ENCODE measurements around the gene LRRC4C.

Gene LRRC4C

DNA sequence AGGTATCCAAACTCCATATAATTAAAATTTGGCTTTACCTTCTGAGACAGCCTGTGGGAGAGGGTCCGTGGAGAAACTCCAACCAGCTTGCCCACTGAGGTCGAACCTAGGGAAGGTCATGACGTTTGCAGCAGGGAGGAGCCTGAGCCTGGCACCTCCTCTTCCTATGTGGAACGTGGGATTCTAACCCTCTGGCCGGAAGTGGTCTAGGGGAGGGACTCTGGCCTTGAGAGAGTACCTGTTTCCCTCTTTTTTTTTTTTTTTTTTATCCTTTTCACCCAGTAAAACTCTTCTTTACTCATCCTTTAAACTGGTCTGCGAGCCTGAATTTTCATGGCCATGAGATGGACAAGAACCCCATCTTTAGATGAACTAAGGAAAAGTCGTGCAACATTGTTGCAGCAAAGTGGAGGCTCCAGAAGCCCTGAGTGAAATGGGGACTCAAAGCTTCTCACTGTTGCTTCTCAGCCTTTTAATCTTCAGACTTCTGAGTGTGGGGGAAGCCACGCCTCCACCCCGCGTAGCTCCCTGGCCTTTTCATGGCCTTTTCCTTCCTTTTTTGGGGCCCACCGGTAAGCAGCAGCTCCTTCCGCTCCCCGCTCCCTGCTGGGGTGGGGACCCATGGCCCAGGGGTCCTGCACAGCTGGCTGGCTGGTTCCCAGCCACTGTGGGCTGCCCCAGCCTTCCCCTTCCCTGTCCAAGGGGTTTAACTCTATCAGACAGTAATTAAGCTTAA is 1359.9 kb downstream of the LRRC4C start:
- no peak for DNase-seq (ENCODE audit: low read depth)

DNA sequence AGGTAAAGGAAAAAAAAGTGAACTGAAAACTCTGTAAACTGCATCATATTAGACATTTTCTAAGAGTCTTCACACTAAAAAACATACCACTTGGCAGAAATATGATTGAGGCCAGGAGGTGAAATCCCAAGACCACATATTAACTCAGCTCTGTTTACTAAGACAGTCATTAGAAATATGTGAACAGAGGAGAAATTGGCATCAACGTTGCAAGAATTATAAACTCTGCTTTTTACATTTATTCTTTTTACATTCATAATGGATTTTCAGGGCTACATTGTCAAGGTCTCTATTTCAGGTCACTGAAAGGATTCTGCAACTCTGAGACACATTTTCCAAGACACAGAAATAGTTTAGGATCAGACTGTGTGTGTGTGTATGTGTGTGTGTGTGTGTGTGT is 1364.0 kb downstream of the LRRC4C start:
- DNase-seq (ENCODE audit: low read depth): no peak

DNA sequence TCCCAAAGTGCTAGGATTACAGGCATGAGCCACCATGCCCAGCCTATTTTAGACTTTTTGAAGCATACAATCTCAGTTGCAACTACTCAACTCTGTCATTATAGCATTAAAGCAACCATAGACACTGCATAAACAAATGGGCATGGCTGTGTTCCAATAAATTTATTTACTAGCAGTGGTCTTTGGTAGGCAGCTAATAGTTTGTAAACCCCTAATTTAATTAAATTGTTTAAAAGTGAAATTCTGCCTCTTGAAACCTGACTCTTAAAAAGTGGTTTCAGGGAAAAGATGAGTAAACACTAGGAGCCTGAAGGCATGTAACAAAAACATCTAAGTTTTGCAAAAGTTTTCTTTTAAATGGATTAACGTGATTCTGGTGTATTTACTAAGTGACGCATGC is 1364.5 kb downstream of the LRRC4C start:
- no peak for DNase-seq (ENCODE audit: low read depth)

DNA sequence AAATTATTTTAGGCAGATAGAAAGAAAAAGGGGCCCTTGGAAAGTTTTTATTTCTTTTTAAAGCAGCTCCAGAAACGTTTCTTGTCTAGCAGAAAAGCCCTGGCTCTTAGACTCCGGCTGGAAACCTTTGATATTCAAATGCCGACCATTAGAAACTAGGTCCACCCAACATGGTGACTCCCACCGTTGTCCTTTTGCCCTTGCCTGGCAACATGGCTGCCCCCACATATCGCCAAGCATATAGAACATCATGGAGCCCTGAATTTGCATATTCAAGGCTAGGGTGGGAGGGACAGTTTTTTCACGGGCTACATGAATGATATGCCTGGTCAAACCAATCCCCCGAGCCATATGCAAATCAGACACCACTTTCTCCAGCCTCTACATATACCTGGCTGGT is 1379.0 kb downstream of the LRRC4C start:
- no peak for DNase-seq (ENCODE audit: low read depth)

All from activated gamma-delta T cell treated with anti-CD3 and anti-CD28 coated beads, Interleukin-2, amount 50 U/mL, for 16 hours (primary cell).